Measurements from ENCODE around the gene UBE2G2.

UBE2G2 gene

DNA sequence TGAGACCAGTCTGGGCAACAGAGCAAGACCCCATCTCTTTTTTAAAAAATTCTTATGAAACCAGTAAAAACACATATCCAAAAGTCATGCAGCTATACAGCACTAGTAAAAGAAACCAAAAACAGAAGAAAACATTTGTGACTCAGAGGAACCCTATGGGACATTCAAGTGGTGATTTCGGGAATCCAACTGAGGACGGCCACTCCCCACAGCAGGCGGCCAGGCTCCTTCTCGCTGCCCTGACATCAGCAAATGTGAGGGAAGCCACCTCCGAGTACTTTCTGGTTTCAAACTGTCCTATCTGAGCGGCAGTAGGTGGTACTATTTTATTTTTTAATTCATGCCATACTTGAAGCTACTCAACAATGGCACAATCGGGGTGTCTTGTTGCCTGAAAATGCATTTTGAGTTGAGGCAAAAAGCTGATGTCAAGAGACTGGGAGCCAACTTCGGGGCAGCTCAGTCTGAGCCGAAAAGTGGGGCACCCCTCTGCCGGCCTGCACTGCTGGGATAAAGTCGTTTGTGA is 12.9 kb upstream of the UBE2G2 start:
- DNase-seq, result no peak

GRCh38 chr21:44813727-44814126 is 12.1 kb upstream of the UBE2G2 start:
- no peak for DNase-seq

DNA sequence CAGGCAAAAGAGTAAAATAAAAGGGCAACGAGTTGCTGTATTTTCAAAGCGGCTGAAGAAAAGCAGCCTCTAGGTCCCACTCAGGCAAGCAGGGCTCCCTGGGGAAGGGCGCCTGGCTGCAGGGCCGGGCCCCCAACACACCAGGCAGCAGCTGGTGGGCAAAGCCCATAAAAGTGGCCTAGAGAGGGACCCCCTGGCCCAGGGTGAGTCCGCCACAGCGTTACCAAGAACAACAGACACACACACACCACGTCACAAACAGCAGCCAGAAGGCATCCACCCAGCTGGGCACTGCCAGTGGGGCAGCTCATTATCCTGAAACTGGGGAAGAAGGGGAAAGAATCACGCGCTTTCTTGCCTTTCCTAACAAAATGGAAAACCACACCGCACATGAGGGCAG is 11.5 kb upstream of the UBE2G2 start:
- no peak for DNase-seq

DNA sequence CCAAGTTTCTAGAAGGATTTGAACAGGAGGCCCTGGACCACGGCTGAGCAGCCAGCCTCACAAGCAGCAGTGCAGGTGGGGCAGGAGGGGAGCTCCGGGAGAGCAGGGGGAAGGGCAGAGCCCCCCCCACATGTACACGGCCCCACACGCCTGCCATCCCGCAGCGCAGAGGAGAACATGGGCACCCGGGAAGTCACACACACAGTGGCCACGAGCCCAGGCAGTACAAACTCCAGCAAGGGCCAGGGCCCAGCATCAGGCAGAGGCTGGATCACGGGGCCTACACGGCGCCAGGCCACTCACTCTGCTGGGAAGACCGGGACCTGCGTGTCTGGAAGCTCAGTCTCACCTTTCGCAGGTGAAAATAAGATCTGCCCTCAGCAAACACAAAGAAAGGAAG is 11.0 kb upstream of the UBE2G2 start:
- DNase-seq, result no peak

DNA sequence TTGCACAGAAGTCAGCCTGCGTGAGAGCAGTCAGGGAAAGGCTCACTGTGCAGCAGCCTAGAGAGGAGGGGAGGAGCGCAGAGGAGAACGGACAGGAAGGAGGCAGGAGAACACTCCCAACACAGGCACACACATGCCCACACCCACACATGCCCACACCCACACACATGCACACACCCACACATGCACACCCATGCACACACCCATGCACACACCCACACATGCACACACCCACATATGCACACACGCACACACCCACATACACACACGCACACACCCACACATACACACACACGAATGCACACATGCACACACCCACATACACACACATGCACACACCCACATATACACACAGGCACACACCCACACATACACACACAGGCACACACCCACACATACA is 9.2 kb upstream of the UBE2G2 start:
- DNase-seq, result no peak

DNA sequence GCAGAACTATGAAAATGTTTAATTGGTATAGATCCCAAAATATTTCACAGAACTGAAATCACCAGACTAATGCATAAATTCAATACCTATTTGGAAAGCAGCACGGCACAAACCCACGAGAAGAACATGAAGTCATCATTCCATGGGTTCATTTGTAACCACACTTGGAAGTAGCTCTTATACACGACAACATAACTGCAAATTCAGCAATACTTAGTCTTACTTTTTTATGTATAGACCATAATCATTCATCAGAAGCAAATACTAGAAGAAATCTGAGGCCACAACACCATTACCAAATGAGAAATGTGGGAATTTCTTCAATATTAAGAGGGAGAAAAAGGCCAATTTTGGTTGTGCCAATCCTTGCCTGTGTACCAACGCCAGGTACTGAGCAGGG is 4.2 kb upstream of the UBE2G2 start:
- DNase-seq, result no peak

DNA sequence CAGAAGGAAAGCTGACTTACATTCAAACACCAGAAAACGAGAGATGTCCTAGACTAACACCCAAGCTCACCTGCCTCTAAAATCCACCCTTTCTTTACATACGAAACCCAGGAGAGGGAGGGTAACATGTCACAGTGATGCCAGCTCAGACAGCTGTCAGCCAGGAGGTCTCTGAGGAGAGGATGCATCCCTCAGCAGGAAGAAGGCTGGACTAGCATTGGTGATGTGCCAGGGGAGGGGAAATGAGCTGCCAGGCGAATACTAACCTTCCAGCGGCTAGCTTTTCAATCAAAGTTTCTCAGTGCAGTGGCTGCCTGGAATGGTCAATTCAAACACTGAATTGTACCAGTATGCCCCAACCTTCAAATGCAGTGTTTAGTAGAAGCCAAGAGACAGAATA is 3.6 kb upstream of the UBE2G2 start:
- DNase-seq, result no peak

DNA sequence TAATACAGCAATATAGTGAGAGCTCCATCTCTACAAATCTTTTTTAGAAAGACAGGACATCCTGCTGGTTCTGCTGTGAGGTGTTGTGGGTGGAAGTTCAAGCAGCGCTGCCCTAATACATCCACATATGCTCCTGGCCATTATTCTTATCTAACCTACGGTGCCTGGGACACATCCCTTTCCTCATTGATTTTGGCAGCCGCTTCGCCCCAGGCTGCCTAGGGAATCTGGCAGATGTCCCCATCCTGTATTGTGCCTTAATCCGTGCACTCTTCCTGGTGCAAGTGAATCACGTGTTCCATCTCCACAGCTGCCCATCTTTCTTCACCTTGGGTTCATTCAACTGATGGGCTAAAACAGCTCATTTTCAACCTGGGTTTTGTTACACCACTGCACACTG is 3.1 kb upstream of the UBE2G2 start:
- DNase-seq, result no peak

GRCh38 chr21:44803651-44804050 is 2.0 kb upstream of the UBE2G2 start:
- no peak for DNase-seq

DNA sequence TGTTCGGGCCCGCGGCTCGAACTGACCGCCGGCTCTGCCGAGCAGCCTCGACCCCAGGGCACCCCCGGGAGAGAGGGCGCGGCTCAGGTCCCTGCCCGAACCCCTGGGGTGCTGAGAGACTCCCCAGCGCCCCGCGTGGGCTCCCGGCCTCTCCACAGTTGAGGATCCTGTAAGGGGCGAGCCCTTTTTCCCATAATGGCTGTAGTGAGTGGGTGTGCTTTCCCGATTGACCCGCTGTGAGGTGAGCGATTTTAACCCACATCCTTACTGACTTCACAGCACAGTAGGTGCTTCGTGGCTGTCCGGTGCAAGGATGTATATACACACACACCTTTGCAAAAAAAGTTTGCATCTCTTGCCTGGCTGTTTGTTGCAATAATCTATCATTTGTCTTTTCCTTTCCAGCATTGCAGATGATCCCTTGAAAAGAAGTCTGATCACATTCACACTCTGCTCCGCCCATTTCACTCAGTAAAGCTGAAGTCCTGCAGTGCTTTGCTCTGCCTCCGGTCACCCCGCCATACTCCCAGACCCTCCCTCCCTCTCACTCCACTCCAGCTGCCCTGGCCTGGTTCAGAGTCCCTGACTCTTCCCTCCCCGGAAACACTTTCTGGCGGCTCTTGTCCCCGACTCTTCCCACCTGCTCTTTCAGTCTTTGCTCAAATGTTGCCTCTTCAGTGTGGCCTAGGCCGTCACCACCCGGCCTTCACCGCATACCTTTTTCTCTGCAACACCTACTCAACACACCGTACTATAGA is 955 bp upstream of the UBE2G2 start:
- no peak for DNase-seq

GRCh38 chr21:44800971-44801467 is 601 bp downstream of the UBE2G2 start:
- DNase-seq, result no peak

GRCh38 chr21:44800103-44800502 is 1.5 kb downstream of the UBE2G2 start:
- no peak for DNase-seq

- DNase-seq, result no peak
These were observed 2.0 kb downstream of the UBE2G2 start for GRCh38 chr21:44799646-44800045.

- no peak for DNase-seq
These were observed 3.8 kb downstream of the UBE2G2 start for GRCh38 chr21:44797775-44798174.

GRCh38 chr21:44795342-44795741 is 6.3 kb downstream of the UBE2G2 start:
- DNase-seq, result no peak

GRCh38 chr21:44793592-44794374 is 7.8 kb downstream of the UBE2G2 start:
- DNase-seq, result no peak

- DNase-seq, result no peak
These were observed 8.7 kb downstream of the UBE2G2 start for GRCh38 chr21:44792702-44793591.

DNA sequence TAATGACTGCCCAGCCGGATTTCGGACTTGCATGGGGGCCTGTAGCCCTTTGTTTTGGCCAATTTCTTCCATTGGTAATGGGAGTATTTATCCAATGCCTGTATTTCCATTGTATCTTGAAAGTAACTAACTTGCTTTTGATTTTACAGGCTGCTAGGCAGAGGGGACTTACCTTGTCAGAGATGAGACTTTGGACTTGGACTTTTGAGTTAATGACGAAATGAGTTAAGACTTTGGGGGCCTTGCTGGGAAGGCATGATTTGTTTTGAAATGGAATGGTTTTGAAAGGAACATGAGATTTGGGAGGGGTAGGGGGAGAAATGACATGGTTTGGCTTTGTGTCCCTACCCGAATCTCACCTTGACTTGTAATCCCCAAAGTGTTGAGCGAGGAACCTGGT is 9.6 kb downstream of the UBE2G2 start:
- DNase-seq, result no peak

- no peak for DNase-seq
These were observed 10.4 kb downstream of the UBE2G2 start for GRCh38 chr21:44791246-44791645.

DNA sequence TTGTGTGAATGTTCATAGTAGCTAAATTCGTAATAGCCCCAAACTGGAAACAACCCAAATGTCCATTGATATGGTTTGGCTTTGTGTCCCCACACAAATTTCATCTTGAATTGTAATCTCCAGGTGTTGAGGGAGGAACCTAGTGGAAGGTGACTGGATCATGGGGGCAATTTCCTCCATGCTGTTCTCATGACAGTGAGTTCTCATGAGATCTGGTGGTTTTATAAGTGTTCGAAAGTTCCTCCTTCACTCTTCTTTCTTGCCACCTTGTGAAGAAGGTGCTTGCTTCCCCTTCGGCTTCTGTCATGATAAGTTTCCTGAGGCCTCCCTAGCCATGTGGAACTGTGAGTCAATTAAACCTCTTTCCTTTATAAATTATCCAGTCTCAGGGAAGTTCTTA is 11.3 kb downstream of the UBE2G2 start:
- DNase-seq, result no peak

DNA sequence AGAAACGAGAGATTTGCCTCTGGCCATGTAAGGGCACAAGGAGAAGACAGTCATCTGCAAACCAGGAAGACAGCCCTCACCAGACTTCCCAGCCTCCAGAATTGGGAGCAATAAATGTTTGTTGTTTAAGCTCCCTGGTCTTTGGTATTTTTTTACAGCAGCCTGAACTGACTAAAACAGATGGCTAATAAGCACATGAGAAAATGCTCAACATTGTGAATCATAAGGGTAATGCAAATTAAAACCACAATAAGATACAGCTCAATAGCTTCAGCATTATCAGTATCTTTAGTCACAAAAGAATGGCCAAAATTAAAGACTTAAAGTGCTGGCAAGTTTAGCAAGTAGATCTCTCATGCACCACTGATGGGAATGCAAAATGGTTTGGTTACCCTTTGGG is 11.7 kb downstream of the UBE2G2 start:
- DNase-seq, result no peak

DNA sequence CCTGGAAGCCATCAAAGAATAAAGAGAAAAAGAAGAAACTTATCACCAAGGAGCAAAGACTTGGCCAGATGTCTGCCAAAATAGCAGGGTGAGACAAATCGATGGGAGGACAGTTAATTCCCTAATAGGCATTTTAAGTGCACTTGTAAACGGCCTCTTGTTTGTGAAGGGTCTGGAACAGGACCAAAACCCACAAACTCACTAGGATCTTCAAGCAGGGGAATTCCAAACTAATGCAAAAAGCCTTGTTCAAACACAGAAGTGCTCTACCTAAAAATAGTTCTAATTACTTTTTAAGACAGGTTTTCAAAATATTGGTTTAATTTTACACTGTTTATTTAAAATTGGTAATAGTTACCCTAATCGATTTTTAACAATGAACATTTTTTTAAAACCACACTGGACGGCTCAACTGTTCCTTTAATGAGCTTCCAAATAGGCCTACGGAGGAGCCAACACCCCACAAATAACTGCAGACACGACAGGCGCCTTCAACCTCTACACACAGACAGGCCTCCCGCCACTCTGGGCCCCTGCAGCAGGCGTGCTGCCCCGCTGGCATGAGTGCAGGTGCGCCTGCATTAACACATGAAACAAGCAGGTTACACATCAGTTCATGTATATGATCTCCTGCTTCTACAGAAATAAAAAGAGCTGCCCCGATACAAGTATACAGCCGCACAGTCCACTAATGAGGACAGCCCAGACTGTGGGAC is 15.8 kb downstream of the UBE2G2 start:
- DNase-seq, result no peak
